Hepatocyte (in vitro differentiated cells): Measurements from ENCODE around the gene CRY2.

Experiments
- EZH2 ChIP-seq: fragments of 200-600 bp; sonication (generic); IDR thresholded peaks from 2 replicates; pipeline ENCODE4 v1.6.1; 2016; ENCODE audit warnings: antibody characterized with exemption, mild to moderate bottlenecking, borderline replicate concordance
- TF ChIP-seq, protein P1 (sequence below): fragments of 200-600 bp; sonication (generic); IDR thresholded peaks from 2 replicates; pipeline ENCODE4 v1.5.1; 2016; ENCODE audit warnings: antibody characterized with exemption, mild to moderate bottlenecking; ENCODE audit not compliant: poor library complexity

DNA sequence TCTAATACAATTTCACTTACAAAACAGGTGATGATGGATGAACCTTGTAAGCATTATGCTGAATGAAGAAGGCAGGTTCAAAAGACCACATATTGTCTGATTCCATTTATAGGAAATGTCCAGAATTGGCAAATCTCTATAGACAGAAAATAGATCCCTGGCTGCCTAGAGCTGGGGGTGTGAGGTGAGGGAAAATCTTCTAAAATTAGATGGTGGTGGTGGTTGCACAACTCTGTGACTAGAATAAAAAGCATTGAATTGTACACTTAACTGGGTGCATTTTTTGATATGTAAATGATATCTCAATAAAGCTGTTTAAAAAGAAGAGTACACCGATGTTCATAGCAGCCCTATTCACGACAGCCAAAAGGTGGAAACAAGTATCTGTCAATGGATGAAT lies 16.7 kb upstream of the CRY2 start:
- TF ChIP-seq, protein P1, sequence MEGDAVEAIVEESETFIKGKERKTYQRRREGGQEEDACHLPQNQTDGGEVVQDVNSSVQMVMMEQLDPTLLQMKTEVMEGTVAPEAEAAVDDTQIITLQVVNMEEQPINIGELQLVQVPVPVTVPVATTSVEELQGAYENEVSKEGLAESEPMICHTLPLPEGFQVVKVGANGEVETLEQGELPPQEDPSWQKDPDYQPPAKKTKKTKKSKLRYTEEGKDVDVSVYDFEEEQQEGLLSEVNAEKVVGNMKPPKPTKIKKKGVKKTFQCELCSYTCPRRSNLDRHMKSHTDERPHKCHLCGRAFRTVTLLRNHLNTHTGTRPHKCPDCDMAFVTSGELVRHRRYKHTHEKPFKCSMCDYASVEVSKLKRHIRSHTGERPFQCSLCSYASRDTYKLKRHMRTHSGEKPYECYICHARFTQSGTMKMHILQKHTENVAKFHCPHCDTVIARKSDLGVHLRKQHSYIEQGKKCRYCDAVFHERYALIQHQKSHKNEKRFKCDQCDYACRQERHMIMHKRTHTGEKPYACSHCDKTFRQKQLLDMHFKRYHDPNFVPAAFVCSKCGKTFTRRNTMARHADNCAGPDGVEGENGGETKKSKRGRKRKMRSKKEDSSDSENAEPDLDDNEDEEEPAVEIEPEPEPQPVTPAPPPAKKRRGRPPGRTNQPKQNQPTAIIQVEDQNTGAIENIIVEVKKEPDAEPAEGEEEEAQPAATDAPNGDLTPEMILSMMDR = no peak
- TF ChIP-seq EZH2 = no peak
